HG03097 (cell line): ENCODE measurements around the gene PLXNB1.
"Not testable (repeated sequence)": the region's sequence is repeated elsewhere in the genome, so short reads cannot be mapped to it uniquely, and the experiment has no call there.

ENCODE experiments used
- ATAC-seq: cut with Tn5 transposase; IDR thresholded peaks from one replicate; pipeline ENCODE4 v1.9.1; 2021; ENCODE audit not compliant: unreplicated experiment, low FRiP score

PLXNB1 gene

GRCh38 chr3:48464713-48465221 lies 34.9 kb upstream of the PLXNB1 start:
- no peak for ATAC-seq

GRCh38 chr3:48463703-48464102 lies 33.8 kb upstream of the PLXNB1 start:
- ATAC-seq: no peak

- ATAC-seq: not testable (repeated sequence)
Observed at GRCh38 chr3:48461767-48462166, 31.9 kb upstream of the PLXNB1 start.

GRCh38 chr3:48460517-48460902 lies 30.6 kb upstream of the PLXNB1 start:
- ATAC-seq: no peak

- ATAC-seq: no peak
Observed at GRCh38 chr3:48459773-48460516, 30.1 kb upstream of the PLXNB1 start.

GRCh38 chr3:48459331-48459730 lies 29.4 kb upstream of the PLXNB1 start:
- ATAC-seq: no peak

GRCh38 chr3:48456456-48456855 lies 26.6 kb upstream of the PLXNB1 start:
- no peak for ATAC-seq

GRCh38 chr3:48451270-48451669 lies 21.4 kb upstream of the PLXNB1 start:
- ATAC-seq: no peak

- peak; percentile 87 for ATAC-seq
Observed at GRCh38 chr3:48446425-48447193, 16.7 kb upstream of the PLXNB1 start, which contains the start of gene ATRIP. ATRIP (plus strand) TSS chr3:48446737; CDS start chr3:48446846, 109 bp downstream.

GRCh38 chr3:48446043-48446424 lies 16.1 kb upstream of the PLXNB1 start:
- no peak for ATAC-seq

- no peak for ATAC-seq
Observed at GRCh38 chr3:48445277-48445882, 15.5 kb upstream of the PLXNB1 start.

GRCh38 chr3:48441940-48442339 lies 12.1 kb upstream of the PLXNB1 start:
- ATAC-seq: no peak

GRCh38 chr3:48440590-48440958 lies 10.7 kb upstream of the PLXNB1 start:
- ATAC-seq: no peak

GRCh38 chr3:48439820-48440589 lies 10.1 kb upstream of the PLXNB1 start, which contains the start of the genes CCDC51 and TMA7:
CCDC51 (minus strand) TSS chr3:48440119; CDS start chr3:48435128, 4,991 bp downstream.
TMA7 (plus strand) TSS chr3:48440257; CDS start chr3:48440297, 40 bp downstream.
- ATAC-seq: peak; percentile 91

GRCh38 chr3:48437812-48438211 lies 7.9 kb upstream of the PLXNB1 start:
- no peak for ATAC-seq

GRCh38 chr3:48436855-48437254 lies 7.0 kb upstream of the PLXNB1 start:
- ATAC-seq: no peak

GRCh38 chr3:48436477-48436787 lies 6.5 kb upstream of the PLXNB1 start:
- no peak for ATAC-seq

- ATAC-seq: no peak
Observed at GRCh38 chr3:48435774-48436476, 6.0 kb upstream of the PLXNB1 start.

GRCh38 chr3:48435223-48435595 lies 5.3 kb upstream of the PLXNB1 start:
- no peak for ATAC-seq

GRCh38 chr3:48434591-48435222 lies 4.8 kb upstream of the PLXNB1 start:
- no peak for ATAC-seq
